Prostate gland (tissue), 2 donors: Measurements from ENCODE around the gene NAA80.
A peak's percentile ranks its signal among the peaks of the same experiment; 100 is the strongest.

Experiments used
- POLR2A ChIP-seq: fragments of 450-650 bp; IDR thresholded peaks from one replicate; pipeline ENCODE4 v1.6.1; 2016; ENCODE audit warnings: antibody characterized with exemption, mild to moderate bottlenecking
- POLR2AphosphoS5 ChIP-seq: sonication (generic); formaldehyde crosslinking; IDR thresholded peaks from one replicate; pipeline ENCODE4 v1.6.1; 2017; ENCODE audit warnings: antibody characterized with exemption
- TF ChIP-seq, protein P1 (sequence below), 4 experiments: fragments of 200-600 bp in 2 of 4; fragments of 450-650 bp in 2 of 4; sonication (generic) in 2 of 4; IDR thresholded peaks; 1 replicate in 3 of 4; 2 replicates in 1 of 4; pipeline ENCODE4 v1.5.1; 2016 to 2019; ENCODE audit warnings: antibody characterized with exemption in 4 of 4, mild to moderate bottlenecking in 2 of 4, moderate library complexity in 2 of 4

DNA sequence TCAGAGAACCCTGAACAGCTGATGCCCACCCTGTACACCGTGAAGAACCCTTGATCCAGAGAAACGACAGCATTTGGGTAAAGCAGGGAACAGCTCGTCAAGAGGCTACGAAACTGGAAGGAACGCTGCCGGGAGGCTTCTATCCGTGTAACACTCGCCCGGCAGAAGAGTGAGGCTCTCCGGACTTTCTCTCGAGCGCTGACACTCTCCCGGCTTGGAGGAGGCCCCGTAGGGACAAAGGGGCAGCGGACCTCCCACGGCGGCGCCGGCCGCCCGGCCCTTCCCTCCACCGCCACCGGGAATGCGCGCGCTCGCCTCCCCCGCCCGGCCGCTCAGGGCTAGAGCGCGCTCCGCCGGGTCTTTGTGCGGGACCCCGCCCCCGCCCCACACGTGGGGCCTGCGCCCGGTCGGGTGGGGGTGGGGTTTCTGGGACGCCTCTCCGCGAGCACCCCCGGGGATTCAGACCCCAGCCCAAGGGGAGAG is 21.7 kb upstream of the NAA80 start:
- TF ChIP-seq, protein P1, sequence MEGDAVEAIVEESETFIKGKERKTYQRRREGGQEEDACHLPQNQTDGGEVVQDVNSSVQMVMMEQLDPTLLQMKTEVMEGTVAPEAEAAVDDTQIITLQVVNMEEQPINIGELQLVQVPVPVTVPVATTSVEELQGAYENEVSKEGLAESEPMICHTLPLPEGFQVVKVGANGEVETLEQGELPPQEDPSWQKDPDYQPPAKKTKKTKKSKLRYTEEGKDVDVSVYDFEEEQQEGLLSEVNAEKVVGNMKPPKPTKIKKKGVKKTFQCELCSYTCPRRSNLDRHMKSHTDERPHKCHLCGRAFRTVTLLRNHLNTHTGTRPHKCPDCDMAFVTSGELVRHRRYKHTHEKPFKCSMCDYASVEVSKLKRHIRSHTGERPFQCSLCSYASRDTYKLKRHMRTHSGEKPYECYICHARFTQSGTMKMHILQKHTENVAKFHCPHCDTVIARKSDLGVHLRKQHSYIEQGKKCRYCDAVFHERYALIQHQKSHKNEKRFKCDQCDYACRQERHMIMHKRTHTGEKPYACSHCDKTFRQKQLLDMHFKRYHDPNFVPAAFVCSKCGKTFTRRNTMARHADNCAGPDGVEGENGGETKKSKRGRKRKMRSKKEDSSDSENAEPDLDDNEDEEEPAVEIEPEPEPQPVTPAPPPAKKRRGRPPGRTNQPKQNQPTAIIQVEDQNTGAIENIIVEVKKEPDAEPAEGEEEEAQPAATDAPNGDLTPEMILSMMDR (IDR thresholded peaks at IDR 0.05), result peak in 1 of 4 experiments; percentile 22
- TF ChIP-seq POLR2A, result peak; percentile 86
- no peak for TF ChIP-seq POLR2AphosphoS5
